Measurements from ENCODE around the gene RPL37.

The RPL37 gene

DNA sequence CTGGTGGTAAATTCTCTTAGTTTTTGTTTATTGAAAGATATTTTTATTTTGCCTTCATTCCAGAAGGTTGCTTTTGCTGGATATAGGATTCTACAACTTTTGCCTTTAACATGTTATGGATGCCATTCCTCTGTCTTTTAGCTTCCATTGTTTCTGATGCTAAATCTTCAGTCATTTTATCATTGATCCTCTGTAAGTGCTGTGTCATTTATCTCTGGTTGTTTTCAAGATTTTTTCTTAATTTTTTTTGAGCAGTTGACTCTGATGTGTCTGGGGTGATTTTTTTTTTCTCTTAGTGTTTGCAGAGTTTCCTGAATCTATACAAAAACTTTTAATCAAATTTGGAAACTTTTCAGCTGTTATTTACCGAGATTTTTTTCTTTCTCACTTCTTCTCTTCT is 12.5 kb upstream of the RPL37 start:
- Mint-ChIP-seq H3K27ac (no peak overlapping the region), H3K4me1 (peaks cover under 1% of the 10 kb centered on the region), H3K4me3 (no peak overlapping the region), H3K9me3 (no peaks in the 10 kb centered on the region), H3K27me3 (peaks cover 2% of the 10 kb centered on the region), H3K36me3 (ENCODE audit: low read depth) (peaks cover 3% of the 10 kb centered on the region)
- ATAC-seq, result no peak
- no peak for DNase-seq

DNA sequence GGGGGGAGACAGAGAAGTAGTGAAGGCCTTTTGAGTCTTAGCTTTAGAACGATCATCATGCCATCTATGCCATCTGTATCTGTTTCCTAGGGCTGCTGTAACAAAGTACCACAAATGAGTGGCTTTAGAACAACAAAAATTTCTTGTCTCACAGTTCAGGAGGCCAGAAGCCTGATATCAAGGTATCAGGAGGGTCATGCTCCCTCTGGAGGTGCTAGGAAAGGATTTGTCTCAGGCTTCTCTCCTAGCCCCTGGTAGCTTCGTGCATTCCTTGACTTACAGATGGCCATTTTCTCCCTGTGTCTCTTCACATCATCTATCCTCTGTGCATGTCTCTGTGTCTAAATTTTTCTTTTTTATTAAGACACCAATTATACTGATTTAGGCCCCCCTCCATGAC is 11.3 kb upstream of the RPL37 start:
- no peaks in the 10 kb centered on the region for H3K9me3 Mint-ChIP-seq
- peaks cover 10% of the 10 kb centered on the region for H3K4me1 Mint-ChIP-seq
- peaks cover 3% of the 10 kb centered on the region for H3K36me3 Mint-ChIP-seq (ENCODE audit: low read depth)
- peaks cover 5% of the 10 kb centered on the region for H3K27me3 Mint-ChIP-seq
- H3K4me3 Mint-ChIP-seq, result no peak overlapping the region
- no peak overlapping the region for H3K27ac Mint-ChIP-seq
- DNase-seq (no peak), ATAC-seq (no peak)

DNA sequence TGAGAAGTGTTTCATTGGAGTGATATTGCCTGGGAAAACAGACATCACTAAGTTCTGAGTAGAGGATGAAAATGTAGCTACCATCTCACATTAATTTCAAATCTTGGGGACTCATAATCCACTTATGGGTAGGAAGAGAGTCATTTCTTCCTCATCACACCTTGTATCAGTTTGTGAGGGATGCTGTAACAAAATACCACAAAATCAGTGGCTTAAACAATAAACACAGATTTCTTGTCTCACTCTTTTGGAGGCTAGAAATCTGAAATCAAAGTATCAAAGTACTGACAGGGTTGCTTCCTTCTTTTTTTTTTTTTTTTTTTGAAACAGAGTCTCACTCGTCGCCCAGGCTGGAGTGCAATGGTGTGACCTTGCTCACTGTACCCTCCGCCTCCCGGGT is 9.5 kb upstream of the RPL37 start:
- ATAC-seq (no peak), DNase-seq (no peak)
- Mint-ChIP-seq H3K27me3 (peaks cover 6% of the 10 kb centered on the region), H3K4me1 (peaks cover 17% of the 10 kb centered on the region), H3K36me3 (ENCODE audit: low read depth) (no peaks in the 10 kb centered on the region), H3K9me3 (no peaks in the 10 kb centered on the region), H3K27ac (no peak overlapping the region), H3K4me3 (no peak overlapping the region)

DNA sequence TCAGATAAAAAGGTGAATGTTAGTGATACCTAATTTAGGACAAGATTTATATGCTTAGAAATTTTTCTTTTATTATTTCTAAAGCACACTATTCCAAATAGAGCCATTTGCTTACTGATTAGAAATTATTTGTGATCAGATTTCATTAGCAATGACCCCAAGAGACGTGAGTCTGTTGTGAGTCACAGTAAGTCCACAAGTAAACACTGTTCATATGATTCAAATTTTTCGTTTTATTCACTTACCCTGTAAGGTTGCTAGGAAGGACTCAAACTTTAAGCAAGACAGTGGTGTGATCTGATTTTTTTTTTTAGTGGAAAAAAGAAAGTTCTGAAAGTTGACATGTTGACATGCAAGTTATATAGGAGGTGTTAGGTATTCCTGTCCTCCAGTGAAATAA is 7.3 kb upstream of the RPL37 start:
- ATAC-seq (no peak), DNase-seq (no peak)
- H3K9me3 Mint-ChIP-seq, result no peaks in the 10 kb centered on the region
- peaks cover 20% of the 10 kb centered on the region for H3K4me1 Mint-ChIP-seq
- no peak overlapping the region for H3K27ac Mint-ChIP-seq
- peaks cover 6% of the 10 kb centered on the region for H3K27me3 Mint-ChIP-seq
- H3K4me3 Mint-ChIP-seq, result peak overlapping the region; percentile 83
- no peaks in the 10 kb centered on the region for H3K36me3 Mint-ChIP-seq (ENCODE audit: low read depth)

DNA sequence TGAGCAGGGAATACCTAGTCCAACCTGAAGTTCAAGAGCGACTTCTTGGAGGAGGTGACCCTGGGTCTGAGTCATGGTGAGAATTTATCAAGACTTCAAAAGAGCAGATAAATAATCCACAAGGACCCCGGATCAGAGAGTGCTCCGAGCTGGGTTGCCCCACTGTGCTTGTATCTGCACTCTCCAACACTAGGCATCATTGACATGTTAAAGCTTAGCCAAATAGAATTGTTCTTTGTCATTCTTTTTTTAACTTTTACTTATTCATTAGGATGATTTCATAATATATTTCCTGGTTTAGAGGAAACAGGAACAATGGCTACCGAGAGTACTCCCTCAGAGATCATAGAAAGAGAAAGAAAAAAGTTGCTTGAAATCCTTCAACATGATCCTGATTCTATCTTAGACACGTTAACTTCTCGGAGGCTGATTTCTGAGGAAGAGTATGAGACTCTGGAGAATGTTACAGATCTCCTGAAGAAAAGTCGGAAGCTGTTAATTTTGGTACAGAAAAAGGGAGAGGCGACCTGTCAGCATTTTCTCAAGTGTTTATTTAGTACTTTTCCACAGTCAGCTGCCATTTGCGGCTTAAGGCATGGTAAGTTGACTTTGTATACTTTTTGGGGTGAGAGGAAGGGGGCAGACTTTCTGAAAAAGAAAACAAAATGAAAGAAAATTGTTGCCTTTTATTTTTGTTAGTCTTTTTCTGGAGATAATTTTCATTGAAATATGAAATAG is 6.2 kb upstream of the RPL37 start, which contains the start of gene CARD6:
CARD6 (plus strand) TSS at position 300 of the 738 bp plus-strand sequence; CDS start at position 316, 16 bp downstream.
- no peak for DNase-seq
- H3K4me3 Mint-ChIP-seq, result peak within 1 kb of the TSS; percentile 83
- peak; percentile 50 for ATAC-seq
- peaks cover 20% of the 10 kb centered on the region for H3K4me1 Mint-ChIP-seq
- no peaks in the 10 kb centered on the region for H3K36me3 Mint-ChIP-seq (ENCODE audit: low read depth)
- peaks cover 6% of the 10 kb centered on the region for H3K27me3 Mint-ChIP-seq
- peak within 1 kb of the TSS; percentile 88 for H3K27ac Mint-ChIP-seq
- H3K9me3 Mint-ChIP-seq, result no peaks in the 10 kb centered on the region

DNA sequence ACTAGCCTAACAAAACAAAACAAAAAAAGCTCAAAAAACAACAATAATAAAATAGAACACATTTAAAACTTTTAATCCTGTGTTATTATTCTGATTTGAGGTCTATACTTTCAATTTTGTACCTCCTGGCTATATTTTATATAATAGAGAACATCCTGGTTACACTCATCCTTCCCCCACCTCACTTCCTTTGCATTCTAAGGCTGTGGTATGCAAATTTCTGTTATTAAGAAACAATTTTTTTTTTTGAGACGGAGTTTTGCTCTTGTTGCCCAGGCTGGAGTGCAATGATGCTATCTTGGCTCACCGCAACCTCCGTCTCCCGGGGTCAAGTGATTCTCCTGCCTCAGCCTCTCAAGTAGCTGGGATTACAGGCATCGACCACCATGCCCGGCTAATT is 3.1 kb upstream of the RPL37 start:
- no peak overlapping the region for H3K4me3 Mint-ChIP-seq
- peaks cover 41% of the 10 kb centered on the region for H3K4me1 Mint-ChIP-seq
- peaks cover 23% of the 10 kb centered on the region for H3K36me3 Mint-ChIP-seq (ENCODE audit: low read depth)
- DNase-seq (no peak), ATAC-seq (no peak)
- peaks cover 4% of the 10 kb centered on the region for H3K27me3 Mint-ChIP-seq
- no peak overlapping the region for H3K27ac Mint-ChIP-seq
- no peaks in the 10 kb centered on the region for H3K9me3 Mint-ChIP-seq

DNA sequence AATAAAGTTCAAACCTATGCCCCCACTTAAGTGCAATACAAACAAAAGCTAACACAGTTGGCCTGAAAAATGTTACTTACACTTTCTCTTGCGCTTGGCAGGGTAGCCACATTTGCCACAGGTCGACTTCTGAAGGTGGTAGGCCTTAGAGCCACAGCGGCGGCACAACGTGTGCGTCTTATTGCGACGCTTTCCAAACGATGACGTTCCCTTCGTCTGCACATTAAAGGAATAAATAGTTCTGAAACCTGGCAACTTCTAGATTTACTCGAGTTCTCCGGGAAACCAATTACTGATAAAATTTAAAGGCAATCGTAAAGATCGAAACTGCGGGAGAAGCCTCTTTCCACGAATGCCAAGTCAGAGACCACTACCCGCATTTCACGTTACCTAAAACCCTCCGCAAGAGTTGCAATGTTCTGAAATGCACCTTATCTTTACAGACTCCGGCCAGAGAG is 602 bp downstream of the RPL37 start:
- H3K27me3 Mint-ChIP-seq, result no peaks in the 10 kb centered on the region
- DNase-seq, result peak; percentile 29
- H3K4me1 Mint-ChIP-seq, result peaks cover 58% of the 10 kb centered on the region
- peak overlapping the region; percentile 99 for H3K4me3 Mint-ChIP-seq
- ATAC-seq, result no peak
- no peaks in the 10 kb centered on the region for H3K9me3 Mint-ChIP-seq
- H3K27ac Mint-ChIP-seq, result peak overlapping the region; percentile 100
- peaks cover 60% of the 10 kb centered on the region for H3K36me3 Mint-ChIP-seq (ENCODE audit: low read depth)

DNA sequence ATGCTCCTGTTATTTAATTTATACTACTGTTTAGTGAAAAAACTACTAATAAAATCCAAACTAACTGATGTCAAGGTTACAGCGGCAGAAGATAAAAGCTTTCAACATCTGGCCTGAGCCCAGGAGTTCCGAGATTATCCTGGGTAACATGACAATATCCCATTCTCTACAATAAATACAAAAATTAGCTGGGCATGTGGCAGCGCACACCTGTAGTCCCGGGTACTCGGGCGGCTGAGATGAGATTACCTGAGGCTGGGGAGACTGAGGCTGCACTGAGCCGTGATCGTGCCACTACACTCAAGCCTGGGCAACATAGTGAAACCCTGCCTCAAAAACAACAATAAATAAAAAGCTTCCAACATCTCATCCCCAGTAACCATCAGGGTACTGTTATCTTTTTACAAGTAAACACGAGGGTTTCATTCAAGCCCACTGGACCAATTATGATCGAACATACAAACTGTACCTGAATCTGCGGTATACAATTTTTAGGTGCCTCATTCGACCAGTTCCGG is 1.3 kb downstream of the RPL37 start:
- H3K4me1 Mint-ChIP-seq, result peaks cover 64% of the 10 kb centered on the region
- peaks cover 66% of the 10 kb centered on the region for H3K36me3 Mint-ChIP-seq (ENCODE audit: low read depth)
- ATAC-seq, result no peak
- H3K27ac Mint-ChIP-seq, result peak overlapping the region; percentile 100
- H3K9me3 Mint-ChIP-seq, result no peaks in the 10 kb centered on the region
- DNase-seq, result no peak
- peak overlapping the region; percentile 99 for H3K4me3 Mint-ChIP-seq
- H3K27me3 Mint-ChIP-seq, result no peaks in the 10 kb centered on the region

DNA sequence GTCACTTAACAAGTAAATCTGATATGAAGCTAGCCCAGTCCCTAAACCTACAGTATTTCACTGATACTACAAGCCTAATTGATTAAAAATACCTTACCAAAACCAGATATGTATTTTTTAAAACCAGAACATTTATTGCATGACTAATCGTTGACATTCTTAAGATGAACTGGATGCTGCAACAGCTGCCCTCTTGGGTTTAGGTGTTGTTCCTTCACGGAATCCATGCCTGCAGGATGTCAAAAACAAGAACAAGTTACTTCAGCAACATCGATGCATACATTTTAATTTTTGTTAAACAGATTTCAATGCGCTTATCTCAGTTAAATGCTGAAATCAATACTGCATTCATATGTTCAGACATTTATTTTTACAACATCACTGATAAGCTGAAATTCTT is 2.7 kb downstream of the RPL37 start:
- Mint-ChIP-seq H3K4me3 (peak overlapping the region; percentile 99), H3K27me3 (no peaks in the 10 kb centered on the region), H3K4me1 (peaks cover 72% of the 10 kb centered on the region), H3K27ac (peak overlapping the region; percentile 100), H3K36me3 (ENCODE audit: low read depth) (peaks cover 80% of the 10 kb centered on the region), H3K9me3 (no peaks in the 10 kb centered on the region)
- ATAC-seq (no peak), DNase-seq (no peak)

DNA sequence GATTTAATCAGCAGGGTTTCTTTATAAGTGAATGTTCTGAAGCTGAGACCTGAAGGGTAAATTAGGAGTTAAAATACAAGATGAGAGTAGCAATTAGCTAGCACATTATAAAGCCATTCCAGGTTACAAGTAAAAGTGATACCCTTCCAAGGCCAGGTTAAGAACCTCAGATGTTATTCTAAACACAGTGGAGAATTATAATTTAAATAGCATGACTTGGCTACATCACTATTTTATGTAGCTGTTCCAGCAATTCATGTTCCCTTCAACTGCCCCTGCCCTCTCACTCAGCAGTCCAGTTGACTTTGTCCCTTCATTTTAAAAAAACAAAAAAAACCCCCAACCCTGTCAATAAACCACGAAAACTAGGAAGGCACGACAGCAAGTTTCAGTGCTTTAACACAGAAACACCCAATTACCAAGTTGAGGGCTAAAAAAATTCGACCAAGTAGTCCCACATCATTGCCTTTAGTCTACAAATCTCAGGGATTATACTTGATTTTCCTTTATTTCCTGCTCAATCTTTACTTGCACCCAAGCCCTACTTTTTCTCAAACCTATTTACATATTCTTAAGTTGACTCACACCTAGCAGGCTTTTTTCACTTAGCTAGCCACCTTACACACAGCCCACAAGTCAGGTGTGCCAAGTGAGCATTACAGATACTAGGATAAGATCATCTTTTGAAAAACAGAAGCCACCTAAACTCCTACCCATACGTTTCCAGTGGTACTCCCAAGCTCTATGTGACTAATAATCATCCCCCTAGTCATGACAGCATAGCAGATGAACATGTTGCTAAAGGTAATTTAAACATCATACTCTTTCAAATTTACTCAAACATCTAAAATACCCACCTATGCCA is 3.4 kb downstream of the RPL37 start:
- no peaks in the 10 kb centered on the region for H3K9me3 Mint-ChIP-seq

DNA sequence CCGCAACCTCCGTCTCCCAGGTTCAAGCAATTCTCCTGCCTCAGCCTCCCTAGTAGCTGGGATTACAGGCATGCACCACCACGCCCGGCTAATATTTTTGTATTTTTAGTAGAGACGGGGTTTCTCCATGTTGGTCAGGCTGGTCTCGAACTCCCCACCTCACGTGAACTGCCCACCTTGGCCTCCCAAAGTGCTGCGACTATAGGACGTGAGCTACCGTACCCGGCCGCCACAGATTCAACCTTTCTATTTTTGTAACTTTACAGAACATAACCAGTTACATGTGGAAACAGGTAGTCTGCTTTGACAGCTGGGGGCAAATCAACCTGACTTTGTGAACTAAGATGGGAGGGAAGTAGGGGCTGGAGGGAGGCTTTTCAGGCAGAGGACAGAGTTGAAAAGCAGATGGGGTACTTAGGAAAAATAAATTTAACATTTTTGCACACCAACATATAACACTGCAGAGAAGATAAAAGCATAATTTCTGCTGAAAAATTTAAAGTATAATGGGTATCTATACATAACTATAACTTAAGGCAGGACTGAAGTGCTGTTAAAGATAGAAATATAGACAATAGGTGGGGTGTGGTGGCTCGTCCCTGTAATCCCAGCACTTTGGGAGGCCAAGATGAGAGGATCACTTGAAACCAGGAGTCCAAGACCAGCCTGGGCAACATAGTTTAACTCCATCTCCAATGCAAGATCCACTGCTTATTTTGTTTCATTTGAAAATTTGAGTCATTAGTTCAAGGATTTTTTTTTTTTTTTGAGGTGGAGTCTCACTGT is 5.1 kb downstream of the RPL37 start:
- H3K27me3 Mint-ChIP-seq, result no peaks in the 10 kb centered on the region
- H3K36me3 Mint-ChIP-seq (ENCODE audit: low read depth), result peaks cover 86% of the 10 kb centered on the region
- H3K27ac Mint-ChIP-seq, result peak overlapping the region; percentile 100
- DNase-seq, result no peak
- ATAC-seq, result no peak
- no peaks in the 10 kb centered on the region for H3K9me3 Mint-ChIP-seq
- H3K4me3 Mint-ChIP-seq, result peak overlapping the region; percentile 99
- peaks cover 62% of the 10 kb centered on the region for H3K4me1 Mint-ChIP-seq

More for the DNA sequence above, 3.4 kb downstream of the RPL37 start:
- H3K4me1 Mint-ChIP-seq, result peaks cover 72% of the 10 kb centered on the region
- DNase-seq (no peak), ATAC-seq (peak; percentile 57)
- peak overlapping the region; percentile 100 for H3K27ac Mint-ChIP-seq
- no peaks in the 10 kb centered on the region for H3K27me3 Mint-ChIP-seq
- H3K4me3 Mint-ChIP-seq, result peak overlapping the region; percentile 99
- H3K36me3 Mint-ChIP-seq (ENCODE audit: low read depth), result peaks cover 87% of the 10 kb centered on the region

DNA sequence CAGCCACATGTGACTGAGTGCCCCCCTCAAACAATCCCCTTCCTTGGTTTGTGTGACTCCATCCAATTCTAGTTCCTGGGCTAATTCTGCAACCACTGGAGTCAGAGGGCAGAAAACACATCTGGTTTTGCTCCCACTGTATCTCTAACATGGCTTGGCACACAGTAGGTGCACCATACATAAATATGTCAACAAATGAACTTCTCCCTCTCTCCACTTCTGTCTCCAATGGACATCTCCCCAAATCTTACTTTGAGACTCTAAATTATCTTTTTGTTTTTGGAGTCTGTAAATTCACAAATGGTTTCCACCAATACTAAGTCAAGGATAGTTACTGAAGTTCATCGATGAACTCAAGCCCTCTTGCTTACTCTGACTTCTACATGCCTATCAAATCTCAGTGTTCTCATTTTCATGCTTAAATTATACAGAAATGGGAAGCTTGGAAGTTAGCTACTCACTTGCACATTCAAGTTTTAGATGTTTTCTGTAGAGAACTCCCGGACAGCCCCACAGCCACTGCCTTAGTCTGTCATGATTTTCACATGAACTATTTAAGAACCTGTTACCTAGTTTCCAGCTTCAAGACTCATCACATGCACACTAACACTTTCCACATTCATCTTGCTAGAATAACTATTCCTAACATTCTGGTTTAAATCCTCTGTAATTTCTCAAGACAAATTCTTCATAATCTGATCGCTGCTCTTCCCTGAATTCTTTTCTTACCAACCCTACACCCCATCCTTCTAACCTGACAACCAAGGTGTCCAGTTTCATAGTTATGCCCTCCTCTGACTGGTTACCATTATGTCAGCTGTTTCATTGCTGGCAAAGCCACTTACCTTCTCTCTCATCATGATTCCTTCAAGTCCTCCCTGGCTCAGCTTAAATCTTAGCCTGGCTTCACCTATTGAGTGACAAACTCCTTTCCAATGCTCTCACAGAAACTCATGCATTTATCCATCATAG is 6.0 kb downstream of the RPL37 start:
- H3K4me1 Mint-ChIP-seq, result peaks cover 60% of the 10 kb centered on the region

DNA sequence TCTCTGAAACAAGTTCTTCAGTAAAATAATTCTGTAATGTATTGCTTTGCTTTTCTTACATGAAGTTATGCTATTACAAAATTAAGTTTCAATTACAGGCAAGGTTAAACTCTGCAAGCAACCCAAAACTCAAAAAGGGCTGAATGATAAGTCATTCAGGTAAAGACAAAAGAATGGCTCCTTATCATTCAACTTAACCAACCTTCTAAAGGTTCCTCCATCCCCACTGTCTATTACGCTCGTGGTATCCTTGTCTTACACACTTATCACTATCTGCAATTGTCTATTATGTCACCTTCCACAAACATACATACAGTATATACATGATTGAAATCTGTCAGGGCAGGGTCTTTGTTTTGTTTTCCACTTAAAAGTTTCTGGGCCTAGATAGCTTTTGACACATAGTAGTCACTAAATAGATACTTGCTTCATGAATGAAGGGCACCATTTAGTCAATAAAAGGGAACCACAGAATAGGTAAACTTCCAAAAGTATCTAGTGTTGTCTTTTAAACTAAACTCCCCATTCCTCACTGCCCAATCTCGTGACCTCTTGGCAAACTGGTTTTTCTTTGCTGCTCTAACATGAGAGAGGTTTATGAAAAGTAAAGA is 6.9 kb downstream of the RPL37 start:
- H3K27me3 Mint-ChIP-seq, result no peaks in the 10 kb centered on the region
- H3K4me1 Mint-ChIP-seq, result peaks cover 53% of the 10 kb centered on the region
- peak overlapping the region; percentile 74 for H3K27ac Mint-ChIP-seq
- peak overlapping the region; percentile 1 for H3K4me3 Mint-ChIP-seq
- DNase-seq, result no peak
- no peak for ATAC-seq
- no peaks in the 10 kb centered on the region for H3K9me3 Mint-ChIP-seq
- H3K36me3 Mint-ChIP-seq (ENCODE audit: low read depth), result peaks cover 68% of the 10 kb centered on the region

More for the DNA sequence above, 6.0 kb downstream of the RPL37 start:
- H3K27me3 Mint-ChIP-seq, result no peaks in the 10 kb centered on the region
- peak overlapping the region; percentile 74 for H3K27ac Mint-ChIP-seq
- no peak for DNase-seq
- H3K36me3 Mint-ChIP-seq (ENCODE audit: low read depth), result peaks cover 76% of the 10 kb centered on the region
- no peaks in the 10 kb centered on the region for H3K9me3 Mint-ChIP-seq
- H3K4me3 Mint-ChIP-seq, result peak overlapping the region; percentile 99
- ATAC-seq, result no peak

All from activated naive CD8-positive, alpha-beta T cell treated with anti-CD3 and anti-CD28 coated beads, Interleukin-2, amount 50 U/mL, for 24 hours (primary cell).